C4-2B (cell line): ENCODE data around the gene SOBP.

Source experiments
- ZFX ChIP-seq: fragments of 450-650 bp; IDR thresholded peaks from 2 replicates; pipeline ENCODE4 v1.6.1; 2017
- TF ChIP-seq, protein P1 (sequence below): fragments of 450-650 bp; conservative IDR thresholded peaks from 2 replicates; pipeline ENCODE4 v1.5.1; 2017; ENCODE audit warnings: mild to moderate bottlenecking

DNA sequence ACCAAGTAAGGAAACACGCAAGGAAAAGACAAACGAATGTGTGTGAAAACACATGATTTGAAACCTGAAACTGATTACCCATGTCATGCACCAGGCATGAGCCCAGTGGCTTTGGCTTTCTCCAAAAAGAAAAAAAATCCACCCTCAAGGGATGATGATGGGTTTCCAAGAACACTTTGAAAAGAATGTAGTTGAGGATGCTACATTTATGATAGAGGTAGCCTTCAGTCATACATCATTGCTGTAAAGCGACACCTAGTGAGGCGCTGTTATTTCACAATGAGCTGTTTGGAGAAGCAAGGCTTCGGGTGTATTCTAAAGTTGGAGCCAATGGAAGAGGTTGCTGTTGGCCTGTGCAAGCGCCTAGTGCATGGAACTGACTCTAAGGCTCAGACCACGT is 209.3 kb downstream of the SOBP start:
- TF ChIP-seq, protein P1, sequence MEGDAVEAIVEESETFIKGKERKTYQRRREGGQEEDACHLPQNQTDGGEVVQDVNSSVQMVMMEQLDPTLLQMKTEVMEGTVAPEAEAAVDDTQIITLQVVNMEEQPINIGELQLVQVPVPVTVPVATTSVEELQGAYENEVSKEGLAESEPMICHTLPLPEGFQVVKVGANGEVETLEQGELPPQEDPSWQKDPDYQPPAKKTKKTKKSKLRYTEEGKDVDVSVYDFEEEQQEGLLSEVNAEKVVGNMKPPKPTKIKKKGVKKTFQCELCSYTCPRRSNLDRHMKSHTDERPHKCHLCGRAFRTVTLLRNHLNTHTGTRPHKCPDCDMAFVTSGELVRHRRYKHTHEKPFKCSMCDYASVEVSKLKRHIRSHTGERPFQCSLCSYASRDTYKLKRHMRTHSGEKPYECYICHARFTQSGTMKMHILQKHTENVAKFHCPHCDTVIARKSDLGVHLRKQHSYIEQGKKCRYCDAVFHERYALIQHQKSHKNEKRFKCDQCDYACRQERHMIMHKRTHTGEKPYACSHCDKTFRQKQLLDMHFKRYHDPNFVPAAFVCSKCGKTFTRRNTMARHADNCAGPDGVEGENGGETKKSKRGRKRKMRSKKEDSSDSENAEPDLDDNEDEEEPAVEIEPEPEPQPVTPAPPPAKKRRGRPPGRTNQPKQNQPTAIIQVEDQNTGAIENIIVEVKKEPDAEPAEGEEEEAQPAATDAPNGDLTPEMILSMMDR, result no peak
- no peak for TF ChIP-seq ZFX
